ENCODE results near the gene TNFSF11.

DNA sequence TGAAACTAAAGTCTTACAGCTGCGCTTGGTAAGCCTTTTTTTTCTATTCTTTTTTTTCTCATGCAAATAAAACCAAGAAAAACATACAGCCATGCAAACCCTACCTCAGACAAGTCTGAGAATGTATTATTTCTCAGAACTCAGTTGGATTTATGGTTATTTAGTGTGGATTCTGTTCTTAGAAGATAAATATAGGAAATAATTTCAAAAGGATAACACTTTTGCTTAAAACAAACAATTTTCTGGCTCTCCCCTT is 40.7 kb upstream of the TNFSF11 start:
- TF ChIP-seq, protein P1, sequence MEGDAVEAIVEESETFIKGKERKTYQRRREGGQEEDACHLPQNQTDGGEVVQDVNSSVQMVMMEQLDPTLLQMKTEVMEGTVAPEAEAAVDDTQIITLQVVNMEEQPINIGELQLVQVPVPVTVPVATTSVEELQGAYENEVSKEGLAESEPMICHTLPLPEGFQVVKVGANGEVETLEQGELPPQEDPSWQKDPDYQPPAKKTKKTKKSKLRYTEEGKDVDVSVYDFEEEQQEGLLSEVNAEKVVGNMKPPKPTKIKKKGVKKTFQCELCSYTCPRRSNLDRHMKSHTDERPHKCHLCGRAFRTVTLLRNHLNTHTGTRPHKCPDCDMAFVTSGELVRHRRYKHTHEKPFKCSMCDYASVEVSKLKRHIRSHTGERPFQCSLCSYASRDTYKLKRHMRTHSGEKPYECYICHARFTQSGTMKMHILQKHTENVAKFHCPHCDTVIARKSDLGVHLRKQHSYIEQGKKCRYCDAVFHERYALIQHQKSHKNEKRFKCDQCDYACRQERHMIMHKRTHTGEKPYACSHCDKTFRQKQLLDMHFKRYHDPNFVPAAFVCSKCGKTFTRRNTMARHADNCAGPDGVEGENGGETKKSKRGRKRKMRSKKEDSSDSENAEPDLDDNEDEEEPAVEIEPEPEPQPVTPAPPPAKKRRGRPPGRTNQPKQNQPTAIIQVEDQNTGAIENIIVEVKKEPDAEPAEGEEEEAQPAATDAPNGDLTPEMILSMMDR (IDR thresholded peaks at IDR 0.05): no peak
- TF ChIP-seq ZFX (IDR thresholded peaks at IDR 0.05; ENCODE audit: borderline replicate concordance): no peak

All from 22Rv1 (cell line).